ENCODE data around the gene CYP2W1. TPM values are rescaled to one million over a fixed set of nuclear protein-coding genes. Genes with fewer than 3 reads are reported as not detected.

CYP2W1 gene
- polyA plus RNA-seq, 2 of the 4 experiments (the other 2 are of a cell fraction): not detected

- Histone ChIP-seq H3K4me2 (peak overlapping the region; percentile 95), H3K27ac (no peak overlapping the region), H3K9me3 (no peaks in the 10 kb centered on the region), H3K4me3 (no peak overlapping the region), H3K4me1 (peaks cover 14% of the 10 kb centered on the region)
- FAIRE-seq: no peak
- ATAC-seq: no peak
- no peak for DNase-seq (ENCODE audit: low read depth in 1 of 2, low spot score in 1 of 2)
- no peak for TF ChIP-seq ZNF302 (CRISPR knock-in tag; IDR thresholded peaks at IDR 0.05)
- POLR2A ChIA-PET: no interaction called here
- CTCF ChIA-PET: interaction anchor here (0.9 to 14.9 kb wide), 5 partner anchors 19 to 447 kb away, joined by 3 to 138 read pairs (median 3); no protein-coding TSS in a partner anchor
- WGBS (ENCODE audit: missing lambda C conversion rate): 96% methylated on average over 20 of the region's 20 CpGs
These were observed 43.8 kb downstream of the CYP2W1 start for GRCh38 chr7:1026721-1027161.

- DNase-seq (ENCODE audit: low read depth in 1 of 2, low spot score in 1 of 2) (peak in 1 of 2 experiments; percentile 31), FAIRE-seq (no peak), ATAC-seq (no peak)
- Histone ChIP-seq H3K4me2 (peak overlapping the region; percentile 95), H3K4me3 (peak overlapping the region; percentile 83), H3K4me1 (peaks cover 14% of the 10 kb centered on the region), H3K27ac (peak overlapping the region; percentile 96 to 98), H3K9me3 (no peaks in the 10 kb centered on the region)
- CTCF ChIA-PET: interaction anchor here (1.0 to 14.9 kb wide), 4 partner anchors 30 to 447 kb away, joined by 3 to 138 read pairs (median 4); no protein-coding TSS in a partner anchor
- WGBS (ENCODE audit: missing lambda C conversion rate): 55% methylated on average over 48 of the region's 69 CpGs
- TF ChIP-seq CBX2 (IDR thresholded peaks at IDR 0.05; ENCODE audit: borderline replicate concordance, low read depth) (no peak), FOSB (CRISPR knock-in tag; IDR thresholded peaks at IDR 0.05) (no peak), RNF2 (IDR thresholded peaks at IDR 0.05; ENCODE audit: borderline replicate concordance, low read depth) (no peak)
- POLR2A ChIA-PET: no interaction called here
These were observed 44.5 kb downstream of the CYP2W1 start for GRCh38 chr7:1027242-1028043.

DNA sequence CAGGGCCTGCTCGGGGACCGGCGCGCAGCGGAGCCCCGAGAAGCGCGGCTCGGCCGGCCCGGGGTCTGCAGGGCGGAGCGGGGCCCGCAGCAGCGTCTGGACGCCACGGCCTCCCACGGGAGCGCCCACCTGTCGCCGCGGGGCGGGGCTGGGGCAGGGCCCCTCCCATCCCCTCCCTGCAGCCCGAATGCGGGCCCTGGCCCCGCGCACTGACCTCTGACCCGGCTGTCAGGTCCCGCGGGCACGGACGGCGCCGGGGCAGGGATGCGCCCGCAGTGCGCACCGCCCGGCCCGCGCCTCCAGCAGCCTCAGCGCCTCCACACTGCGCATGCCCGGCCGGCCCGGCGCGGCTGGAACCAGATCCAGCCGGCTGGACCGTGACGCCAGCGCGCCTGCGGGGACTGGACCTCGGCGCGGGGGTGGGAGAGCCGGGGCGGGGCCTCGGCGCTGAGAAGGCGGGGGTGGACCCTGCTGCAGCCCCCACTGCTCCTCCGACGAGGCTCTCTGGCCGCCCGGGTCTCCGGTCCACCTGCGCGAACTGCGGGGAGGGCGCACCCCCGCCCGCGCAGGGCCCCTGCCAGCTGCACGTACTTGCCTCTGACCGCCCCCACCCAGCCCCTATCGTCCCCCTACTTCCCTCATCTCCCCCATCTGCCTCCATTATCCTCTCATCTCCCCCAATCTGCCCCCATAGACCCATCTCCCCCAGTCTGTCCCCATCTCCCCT is 45.2 kb downstream of the CYP2W1 start:
- H3K9me3 ChIP-seq: no peaks in the 10 kb centered on the region
- peak overlapping the region; percentile 83 for H3K4me3 ChIP-seq
- peak overlapping the region; percentile 96 to 98 for H3K27ac ChIP-seq
- H3K4me2 ChIP-seq: peak overlapping the region; percentile 95
- TF ChIP-seq ATOH8 (CRISPR knock-in tag; IDR thresholded peaks at IDR 0.05; ENCODE audit: low read depth): no peak
- TF ChIP-seq PHF8 (IDR thresholded peaks at IDR 0.05; ENCODE audit: borderline replicate concordance, low read depth): peak; percentile 20; the same call in 1 of the 2 replicates
- TF ChIP-seq E2F6 (IDR thresholded peaks at IDR 0.05; ENCODE audit: borderline replicate concordance, low read depth): no peak
- no peak for TF ChIP-seq MAFK (IDR thresholded peaks at IDR 0.05; ENCODE audit: partially characterized antibody)
- TF ChIP-seq JUN (IDR thresholded peaks at IDR 0.05): peak; percentile 44 to 56; a peak in 1 of 5 replicates
- TF ChIP-seq FOSB (CRISPR knock-in tag; IDR thresholded peaks at IDR 0.05): no peak
- no peak for TF ChIP-seq SREBF2 (IDR thresholded peaks at IDR 0.05)
- TF ChIP-seq, protein P1, sequence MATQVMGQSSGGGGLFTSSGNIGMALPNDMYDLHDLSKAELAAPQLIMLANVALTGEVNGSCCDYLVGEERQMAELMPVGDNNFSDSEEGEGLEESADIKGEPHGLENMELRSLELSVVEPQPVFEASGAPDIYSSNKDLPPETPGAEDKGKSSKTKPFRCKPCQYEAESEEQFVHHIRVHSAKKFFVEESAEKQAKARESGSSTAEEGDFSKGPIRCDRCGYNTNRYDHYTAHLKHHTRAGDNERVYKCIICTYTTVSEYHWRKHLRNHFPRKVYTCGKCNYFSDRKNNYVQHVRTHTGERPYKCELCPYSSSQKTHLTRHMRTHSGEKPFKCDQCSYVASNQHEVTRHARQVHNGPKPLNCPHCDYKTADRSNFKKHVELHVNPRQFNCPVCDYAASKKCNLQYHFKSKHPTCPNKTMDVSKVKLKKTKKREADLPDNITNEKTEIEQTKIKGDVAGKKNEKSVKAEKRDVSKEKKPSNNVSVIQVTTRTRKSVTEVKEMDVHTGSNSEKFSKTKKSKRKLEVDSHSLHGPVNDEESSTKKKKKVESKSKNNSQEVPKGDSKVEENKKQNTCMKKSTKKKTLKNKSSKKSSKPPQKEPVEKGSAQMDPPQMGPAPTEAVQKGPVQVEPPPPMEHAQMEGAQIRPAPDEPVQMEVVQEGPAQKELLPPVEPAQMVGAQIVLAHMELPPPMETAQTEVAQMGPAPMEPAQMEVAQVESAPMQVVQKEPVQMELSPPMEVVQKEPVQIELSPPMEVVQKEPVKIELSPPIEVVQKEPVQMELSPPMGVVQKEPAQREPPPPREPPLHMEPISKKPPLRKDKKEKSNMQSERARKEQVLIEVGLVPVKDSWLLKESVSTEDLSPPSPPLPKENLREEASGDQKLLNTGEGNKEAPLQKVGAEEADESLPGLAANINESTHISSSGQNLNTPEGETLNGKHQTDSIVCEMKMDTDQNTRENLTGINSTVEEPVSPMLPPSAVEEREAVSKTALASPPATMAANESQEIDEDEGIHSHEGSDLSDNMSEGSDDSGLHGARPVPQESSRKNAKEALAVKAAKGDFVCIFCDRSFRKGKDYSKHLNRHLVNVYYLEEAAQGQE (IDR thresholded peaks at IDR 0.05): peak; percentile 53
- TF ChIP-seq, protein P2, sequence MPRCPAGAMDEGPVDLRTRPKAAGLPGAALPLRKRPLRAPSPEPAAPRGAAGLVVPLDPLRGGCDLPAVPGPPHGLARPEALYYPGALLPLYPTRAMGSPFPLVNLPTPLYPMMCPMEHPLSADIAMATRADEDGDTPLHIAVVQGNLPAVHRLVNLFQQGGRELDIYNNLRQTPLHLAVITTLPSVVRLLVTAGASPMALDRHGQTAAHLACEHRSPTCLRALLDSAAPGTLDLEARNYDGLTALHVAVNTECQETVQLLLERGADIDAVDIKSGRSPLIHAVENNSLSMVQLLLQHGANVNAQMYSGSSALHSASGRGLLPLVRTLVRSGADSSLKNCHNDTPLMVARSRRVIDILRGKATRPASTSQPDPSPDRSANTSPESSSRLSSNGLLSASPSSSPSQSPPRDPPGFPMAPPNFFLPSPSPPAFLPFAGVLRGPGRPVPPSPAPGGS (IDR thresholded peaks at IDR 0.05): peak; percentile 76; the same call in 2 of the 3 replicates
- peak; percentile 60 for TF ChIP-seq POLR2A (IDR thresholded peaks at IDR 0.05; ENCODE audit: low read length)
- FAIRE-seq (no peak), ATAC-seq (peak; percentile 83 to 89), DNase-seq (ENCODE audit: low read depth in 1 of 2, low spot score in 1 of 2) (peak; percentile 87 to 88)
- peaks cover 14% of the 10 kb centered on the region for H3K4me1 ChIP-seq
- CTCF ChIA-PET: interaction anchor here (1.1 to 14.9 kb wide), 3 partner anchors 17 to 35 kb away, joined by 5 to 138 read pairs (median 5); partner anchors contain the start of gene GPR146
- 2% methylated on average over 11 of the region's 77 CpGs for WGBS (ENCODE audit: missing lambda C conversion rate)
- POLR2A ChIA-PET: interaction anchor here (1.1 to 1.4 kb wide), 3 partner anchors 14 to 16 kb away, joined by 3 to 4 read pairs (median 3); partner anchors contain the start of gene GPR146
